RKO (cell line): Measurements from ENCODE around the gene LIN54.
A peak's percentile ranks its signal among the peaks of the same experiment; 100 is the strongest.

Experiments used
- DNase-seq: peaks from one replicate; pipeline ENCODE4 v3.0.0-alpha.2; 2016; ENCODE audit warnings: low spot score

The LIN54 gene

DNA sequence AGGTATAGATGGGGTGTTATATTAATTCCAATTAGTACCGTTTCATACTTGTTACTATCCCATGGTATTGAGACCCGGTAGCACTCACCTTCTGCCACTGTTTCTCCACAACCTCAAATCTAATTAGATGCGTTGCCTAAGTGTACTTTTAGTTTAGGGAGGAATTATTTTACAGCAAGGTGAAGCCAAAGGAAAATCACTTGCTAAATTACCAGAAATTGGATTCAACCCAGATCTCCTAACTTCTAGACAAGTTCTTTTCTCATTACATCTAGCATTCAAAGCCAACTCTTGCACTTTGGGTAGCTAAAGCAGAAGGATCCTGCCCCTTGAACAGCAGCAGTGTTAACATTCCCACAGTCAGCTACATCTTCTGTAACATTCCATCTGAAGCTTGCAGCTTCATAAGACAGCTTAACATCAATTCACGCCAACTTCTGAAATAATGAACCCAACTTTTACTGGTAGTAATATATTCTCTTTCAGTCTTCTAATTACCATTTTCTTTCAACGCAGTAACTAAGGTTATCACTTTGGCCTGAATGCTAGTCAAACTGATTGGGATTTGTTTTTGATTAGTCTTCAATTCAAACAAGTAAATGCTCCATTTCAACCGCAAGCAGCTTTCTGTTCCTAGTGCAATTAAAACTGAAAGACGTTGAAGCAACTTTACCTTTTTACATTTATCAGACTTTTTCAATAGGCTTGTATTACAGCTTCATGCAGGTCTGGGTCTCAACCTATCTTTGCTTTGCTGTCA is 118.7 kb downstream of the LIN54 start:
- DNase-seq = peak; percentile 64

DNA sequence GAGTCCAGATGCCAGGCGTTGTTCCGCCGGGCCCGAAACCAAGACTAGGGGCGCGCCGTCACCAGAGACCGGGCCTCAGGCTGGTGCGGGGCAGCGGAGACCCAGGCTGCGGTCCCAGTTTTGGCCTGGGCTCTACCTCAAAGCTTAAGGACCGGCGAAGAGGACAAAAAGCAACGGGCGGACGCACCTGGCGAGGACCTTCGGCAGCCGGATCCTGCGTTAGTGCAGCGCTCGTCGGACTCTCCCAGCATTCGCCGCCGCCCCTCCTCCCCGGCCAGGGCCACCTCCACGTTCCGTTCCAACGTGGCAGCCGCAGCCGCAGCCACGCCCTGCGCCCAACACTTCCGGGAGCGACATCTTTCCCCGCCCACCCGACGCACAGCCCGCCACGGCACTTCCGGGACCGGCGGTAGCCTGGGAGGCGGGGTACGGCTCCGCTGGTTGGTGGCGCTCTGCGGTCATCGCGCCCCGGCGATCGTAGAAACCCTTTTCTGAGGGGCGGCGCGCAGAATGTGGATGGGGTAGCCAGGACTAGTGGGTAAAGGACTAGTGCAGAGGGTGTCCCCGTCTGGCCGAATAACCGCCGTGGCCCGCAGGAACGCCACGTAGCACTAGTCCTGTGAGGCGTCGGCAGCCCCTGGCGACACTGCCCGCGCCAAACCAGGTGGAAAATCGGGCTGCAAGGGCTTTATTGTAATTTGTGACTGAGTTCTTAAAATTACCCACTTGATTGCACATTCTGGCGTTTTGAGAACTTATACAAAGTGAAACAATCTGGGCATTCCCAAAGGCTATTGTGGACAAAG is 119.5 kb downstream of the LIN54 start, which contains the start of gene SEC31A:
SEC31A (minus strand) TSS at position 253 of the 806 bp plus-strand sequence. CDS start 9,217 bp downstream, outside the sequence.
- DNase-seq = peak; percentile 94

- no peak for DNase-seq
Measured at GRCh38 chr4:82890528-82890900, 120.1 kb downstream of the LIN54 start.

GRCh38 chr4:82889287-82889686 is 121.3 kb downstream of the LIN54 start:
- no peak for DNase-seq

GRCh38 chr4:82886147-82886942 is 124.3 kb downstream of the LIN54 start:
- DNase-seq = no peak

GRCh38 chr4:82885410-82885809 is 125.2 kb downstream of the LIN54 start:
- no peak for DNase-seq
